22Rv1 (cell line): Measurements from ENCODE around the gene NLRP6.
"Not testable (repeated sequence)": the region's sequence is repeated elsewhere in the genome, so short reads cannot be mapped to it uniquely, and the experiment has no call there.

Experiments
- CTCF ChIP-seq: fragments of 450-650 bp; IDR thresholded peaks from 2 replicates; pipeline ENCODE4 v1.5.1; 2017; ENCODE audit warnings: mild to moderate bottlenecking
- ZFX ChIP-seq: fragments of 450-650 bp; IDR thresholded peaks from 2 replicates; pipeline ENCODE4 v1.6.1; 2017; ENCODE audit warnings: antibody characterized with exemption, borderline replicate concordance

GRCh38 chr11:318405-319120, 40.4 kb downstream of the NLRP6 start:
- not testable (repeated sequence) for TF ChIP-seq CTCF, ZFX
